AG09309 (cell line): ENCODE data around the gene HSF5.

Experiments used
- DNase-seq: peaks from one replicate; pipeline ENCODE4 v3.0.0-alpha.2; 2010; ENCODE audit warnings: low read depth
- H3K4me3 ChIP-seq: 2 replicates; pipeline ENCODE4 v1.5.1; 2011; ENCODE audit warnings: mild to moderate bottlenecking, low read depth, low read length, moderate library complexity; ENCODE audit not compliant: control insufficient read depth
- CTCF ChIP-seq: IDR thresholded peaks from 2 replicates; pipeline ENCODE4 v1.5.1; 2011; ENCODE audit warnings: mild to moderate bottlenecking, low read depth, low read length, inconsistent platforms; ENCODE audit not compliant: insufficient read depth, control insufficient read depth; ENCODE audit errors: missing control alignments

The HSF5 gene

DNA sequence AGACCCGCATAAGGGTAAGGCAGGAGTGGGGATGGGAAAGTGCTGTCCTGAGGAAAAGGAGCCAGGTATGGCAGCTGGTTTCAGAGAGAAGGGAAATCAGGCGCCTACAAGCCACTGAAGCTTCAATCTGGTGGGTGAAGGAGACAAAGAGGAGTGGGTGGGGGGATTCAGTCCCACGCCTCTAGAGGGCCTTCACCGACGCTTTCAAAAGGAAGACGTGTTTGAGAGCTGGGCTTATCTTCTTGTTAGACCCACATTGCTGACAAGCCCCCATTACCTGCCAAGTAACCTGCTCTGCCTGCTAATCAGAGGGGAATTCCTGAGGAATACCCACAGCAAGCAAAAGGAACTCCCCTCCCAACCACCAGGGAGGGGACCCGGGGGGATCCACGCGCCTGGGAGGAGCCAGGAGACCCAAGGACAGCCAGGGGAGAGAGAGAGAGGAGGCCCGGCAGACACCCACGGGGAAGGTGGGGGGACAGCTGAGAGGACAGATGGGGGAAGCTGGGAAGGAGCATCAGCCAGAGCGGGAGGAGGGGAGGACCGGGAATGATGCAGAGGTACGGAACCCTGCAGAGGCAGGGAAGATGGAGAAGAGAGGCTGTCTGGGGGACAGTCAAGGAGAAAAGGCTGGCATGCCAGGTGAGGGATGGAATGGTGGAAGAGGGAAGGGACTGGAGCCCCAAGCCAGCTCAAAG lies 25.2 kb upstream of the HSF5 start:
- no peak for DNase-seq
- H3K4me3 ChIP-seq = peak overlapping the region; percentile 81
- no peak for TF ChIP-seq CTCF

DNA sequence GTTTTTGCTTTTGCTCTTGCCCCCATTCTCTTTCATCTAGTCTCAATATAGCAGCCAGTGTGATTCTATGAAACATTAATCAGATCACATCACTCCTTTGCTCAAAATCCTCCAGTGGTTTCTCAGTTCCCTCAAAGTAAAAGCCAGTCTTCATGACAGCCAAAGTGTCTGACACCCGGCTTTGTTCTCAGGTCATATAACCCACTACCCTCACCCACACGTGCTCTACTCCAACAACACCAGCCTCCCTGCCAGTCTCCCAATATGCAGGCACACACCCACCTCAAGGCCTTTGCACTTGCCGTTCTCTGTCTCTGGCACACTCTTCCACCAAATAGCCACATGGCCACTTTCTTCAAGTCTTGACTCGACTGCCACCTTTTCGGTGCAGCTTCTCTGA lies 21.9 kb upstream of the HSF5 start:
- TF ChIP-seq CTCF = no peak
- no peak for DNase-seq
- H3K4me3 ChIP-seq = no peak overlapping the region

DNA sequence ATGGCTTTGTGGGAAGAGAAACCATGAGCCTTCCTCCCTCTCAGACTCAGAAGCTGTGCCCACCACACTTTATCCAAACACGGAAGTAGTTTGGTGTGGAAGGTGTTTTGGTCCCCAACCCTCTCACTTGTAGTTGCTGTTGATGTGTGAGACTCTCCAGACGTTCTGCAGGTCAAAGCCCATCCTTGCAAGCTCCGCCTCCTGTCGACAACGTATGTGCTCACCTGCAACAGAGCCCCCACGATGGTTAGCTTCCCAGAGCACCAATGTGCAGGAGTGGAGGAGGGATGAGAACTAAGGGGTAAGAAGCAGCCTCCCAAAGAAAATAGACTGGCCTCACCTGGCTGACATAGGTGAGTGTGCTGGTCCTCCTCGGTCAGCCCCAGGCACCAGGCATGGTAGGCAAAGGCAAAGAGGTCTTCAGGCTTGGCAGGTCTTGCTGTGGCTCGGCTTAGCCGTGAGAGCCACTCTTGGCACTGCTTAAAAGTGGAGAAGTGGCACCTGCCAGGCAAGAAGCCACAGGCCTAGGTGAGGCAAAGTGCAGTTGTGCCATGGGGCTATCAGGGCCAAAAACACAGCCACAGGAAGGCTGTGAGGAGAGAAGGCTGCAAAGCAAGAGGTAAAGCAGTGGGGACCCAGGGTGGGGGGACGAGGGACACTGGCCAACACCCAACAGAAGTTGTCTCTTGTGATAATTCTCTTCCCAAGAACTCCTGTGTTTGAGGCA lies 20.3 kb upstream of the HSF5 start:
- no peak for TF ChIP-seq CTCF
- no peak overlapping the region for H3K4me3 ChIP-seq
- no peak for DNase-seq

GRCh38 chr17:58507123-58507634 lies 19.0 kb upstream of the HSF5 start:
- no peak overlapping the region for H3K4me3 ChIP-seq
- no peak for DNase-seq
- no peak for TF ChIP-seq CTCF

- H3K4me3 ChIP-seq = no peak overlapping the region
- TF ChIP-seq CTCF = no peak
- no peak for DNase-seq
Measured at GRCh38 chr17:58506354-58507080, 18.3 kb upstream of the HSF5 start.

GRCh38 chr17:58504826-58505351 lies 16.7 kb upstream of the HSF5 start:
- H3K4me3 ChIP-seq = no peak overlapping the region
- DNase-seq = no peak
- no peak for TF ChIP-seq CTCF
